ENCODE results near the gene NXPE2. TPM values are rescaled to one million over a fixed set of nuclear protein-coding genes. Genes with fewer than 3 reads are reported as not detected.
A peak's percentile ranks its signal among the peaks of the same experiment; 100 is the strongest.
"Not testable (repeated sequence)": the region's sequence is repeated elsewhere in the genome, so short reads cannot be mapped to it uniquely, and the experiment has no call there.

Gene NXPE2
- under 1 TPM; 0.14 to 0.62 (median 0.26) TPM for polyA plus RNA-seq (ENCODE audit: insufficient read length in 4 of 4)

- no peak for DNase-seq (ENCODE audit: low read depth in 4 of 4, low spot score in 2 of 4)
Measured at GRCh38 chr11:114678125-114679036, at the start of gene NXPE2. Gene NXPE2 (plus strand): TSS chr11:114678527. CDS start chr11:114678576, 49 bp downstream.

- not testable (repeated sequence) for DNase-seq (ENCODE audit: low read depth in 4 of 4, low spot score in 2 of 4)
Measured at GRCh38 chr11:114631445-114631965, 46.8 kb upstream of the NXPE2 start.

- DNase-seq (ENCODE audit: low read depth in 4 of 4, low spot score in 2 of 4): not testable (repeated sequence)
Measured at GRCh38 chr11:114639440-114639839, 38.9 kb upstream of the NXPE2 start.

GRCh38 chr11:114650661-114651060, 27.7 kb upstream of the NXPE2 start:
- DNase-seq (ENCODE audit: low read depth in 4 of 4, low spot score in 2 of 4): no peak

- no peak for DNase-seq (ENCODE audit: low read depth in 4 of 4, low spot score in 2 of 4)
Measured at GRCh38 chr11:114651145-114651718, 27.1 kb upstream of the NXPE2 start.

- no peak for DNase-seq (ENCODE audit: low read depth in 4 of 4, low spot score in 2 of 4)
Measured at GRCh38 chr11:114653148-114653547, 25.2 kb upstream of the NXPE2 start.

GRCh38 chr11:114664641-114665040, 13.7 kb upstream of the NXPE2 start:
- peak in 2 of 4 donors; percentile 2 to 12 for DNase-seq (ENCODE audit: low read depth in 4 of 4, low spot score in 2 of 4)

- no peak for DNase-seq (ENCODE audit: low read depth in 4 of 4, low spot score in 2 of 4)
Measured at GRCh38 chr11:114666760-114667159, 11.6 kb upstream of the NXPE2 start.

GRCh38 chr11:114668109-114668508, 10.2 kb upstream of the NXPE2 start:
- DNase-seq (ENCODE audit: low read depth in 4 of 4, low spot score in 2 of 4): no peak

GRCh38 chr11:114673661-114674060, 4.7 kb upstream of the NXPE2 start:
- no peak for DNase-seq (ENCODE audit: low read depth in 4 of 4, low spot score in 2 of 4)

GRCh38 chr11:114679505-114679904, 1.2 kb downstream of the NXPE2 start:
- no peak for DNase-seq (ENCODE audit: low read depth in 4 of 4, low spot score in 2 of 4)

- DNase-seq (ENCODE audit: low read depth in 4 of 4, low spot score in 2 of 4): no peak
Measured at GRCh38 chr11:114683007-114683406, 4.7 kb downstream of the NXPE2 start.

GRCh38 chr11:114684636-114685035, 6.3 kb downstream of the NXPE2 start:
- DNase-seq (ENCODE audit: low read depth in 4 of 4, low spot score in 2 of 4): no peak

GRCh38 chr11:114685097-114685496, 6.8 kb downstream of the NXPE2 start:
- no peak for DNase-seq (ENCODE audit: low read depth in 4 of 4, low spot score in 2 of 4)

GRCh38 chr11:114705280-114706024, 27.1 kb downstream of the NXPE2 start:
- no peak for DNase-seq (ENCODE audit: low read depth in 4 of 4, low spot score in 2 of 4)

- DNase-seq (ENCODE audit: low read depth in 4 of 4, low spot score in 2 of 4): no peak
Measured at GRCh38 chr11:114709960-114710359, 31.6 kb downstream of the NXPE2 start.

GRCh38 chr11:114713756-114714155, 35.4 kb downstream of the NXPE2 start:
- no peak for DNase-seq (ENCODE audit: low read depth in 4 of 4, low spot score in 2 of 4)

- no peak for DNase-seq (ENCODE audit: low read depth in 4 of 4, low spot score in 2 of 4)
Measured at GRCh38 chr11:114719562-114719961, 41.2 kb downstream of the NXPE2 start.

- DNase-seq (ENCODE audit: low read depth in 4 of 4, low spot score in 2 of 4): no peak
Measured at GRCh38 chr11:114724916-114725524, 46.7 kb downstream of the NXPE2 start.

- no peak for DNase-seq (ENCODE audit: low read depth in 4 of 4, low spot score in 2 of 4)
Measured at GRCh38 chr11:114725623-114726022, 47.3 kb downstream of the NXPE2 start.

Measured in left renal cortex interstitium (tissue), 4 donors.